AG10803 (cell line): ENCODE results near the gene DIP2C.
A peak's percentile ranks its signal among the peaks of the same experiment; 100 is the strongest.

Source experiments
- DNase-seq: peaks from one replicate; pipeline ENCODE4 v3.0.0; 2010; ENCODE audit warnings: low read depth
- H3K4me3 ChIP-seq: 2 replicates; pipeline ENCODE4 v1.5.1; 2011; ENCODE audit warnings: mild to moderate bottlenecking, low read length, control low read depth
- CTCF ChIP-seq: conservative IDR thresholded peaks from 2 replicates; pipeline ENCODE4 v1.5.1; 2011; ENCODE audit warnings: mild to moderate bottlenecking, low read length, control low read depth, inconsistent platforms

Gene DIP2C

GRCh38 chr10:241451-241850, 448.0 kb downstream of the DIP2C start:
- no peak for TF ChIP-seq CTCF
- peak; percentile 55 for DNase-seq
- no peak overlapping the region for H3K4me3 ChIP-seq

GRCh38 chr10:239109-239508, 450.4 kb downstream of the DIP2C start:
- no peak overlapping the region for H3K4me3 ChIP-seq
- no peak for DNase-seq
- no peak for TF ChIP-seq CTCF

- TF ChIP-seq CTCF, result no peak
- DNase-seq, result peak; percentile 26
- H3K4me3 ChIP-seq, result no peak overlapping the region
Observed at GRCh38 chr10:235915-236314, 453.6 kb downstream of the DIP2C start.

- no peak for DNase-seq
- TF ChIP-seq CTCF, result no peak
- H3K4me3 ChIP-seq, result no peak overlapping the region
Observed at GRCh38 chr10:234708-235406, 454.6 kb downstream of the DIP2C start.

GRCh38 chr10:232878-233277, 456.6 kb downstream of the DIP2C start:
- no peak overlapping the region for H3K4me3 ChIP-seq
- no peak for DNase-seq
- no peak for TF ChIP-seq CTCF

- H3K4me3 ChIP-seq, result no peak overlapping the region
- no peak for DNase-seq
- TF ChIP-seq CTCF, result no peak
Observed at GRCh38 chr10:232061-232460, 457.4 kb downstream of the DIP2C start.

- H3K4me3 ChIP-seq, result no peak overlapping the region
- peak; percentile 43 for TF ChIP-seq CTCF
- DNase-seq, result no peak
Observed at GRCh38 chr10:230758-231157, 458.7 kb downstream of the DIP2C start.
